ENCODE data around the gene MAP4K1.

The MAP4K1 gene

DNA sequence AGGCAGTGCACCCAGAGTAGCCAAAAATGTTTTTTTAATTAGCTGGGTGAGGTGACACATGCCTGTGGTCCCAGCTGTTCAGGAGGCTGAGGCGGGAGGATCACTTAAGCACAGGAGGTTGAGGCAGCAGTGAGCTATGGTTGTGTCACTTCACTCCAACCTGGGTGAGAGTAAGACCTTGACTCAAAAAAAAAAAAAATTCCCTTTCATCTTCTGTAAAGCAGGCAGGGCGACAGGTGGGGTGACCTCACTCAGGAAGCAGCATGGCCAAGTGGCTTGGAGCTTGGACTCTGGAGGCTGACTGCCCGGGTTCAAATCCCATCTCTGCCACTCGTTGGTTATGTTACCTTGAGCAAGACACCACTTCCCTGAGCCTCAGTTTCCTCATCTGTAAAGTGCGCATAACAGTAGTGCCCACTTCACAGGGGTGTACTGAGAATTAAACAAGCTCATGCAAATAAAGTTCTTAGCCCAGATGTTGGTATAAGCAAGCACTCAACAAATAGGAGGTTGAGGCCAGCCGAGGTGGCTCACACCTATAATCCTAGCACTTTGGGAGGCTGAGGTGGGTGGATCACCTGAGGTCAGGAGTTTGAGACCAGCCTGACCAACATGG is 48.3 kb downstream of the MAP4K1 start:
- no peak for TF ChIP-seq CTCF (IDR thresholded peaks at IDR 0.05; ENCODE audit: insufficient read depth, low read depth, low read length, missing control alignments)
- H3K4me3 ChIP-seq (ENCODE audit: low read depth, low read length), result no peak overlapping the region
- DNase-seq (ENCODE audit: low read depth), result peak; percentile 58

GRCh38 chr19:38565691-38566105 is 52.1 kb downstream of the MAP4K1 start:
- no peak for DNase-seq (ENCODE audit: low read depth)
- H3K4me3 ChIP-seq (ENCODE audit: low read depth, low read length), result peak overlapping the region; percentile 2; the same call in 1 of the 2 replicates

GRCh38 chr19:38564981-38565690 is 52.6 kb downstream of the MAP4K1 start:
- peak; percentile 62 for DNase-seq (ENCODE audit: low read depth)
- TF ChIP-seq CTCF (IDR thresholded peaks at IDR 0.05; ENCODE audit: insufficient read depth, low read depth, low read length, missing control alignments), result no peak
- peak overlapping the region; percentile 36 for H3K4me3 ChIP-seq (ENCODE audit: low read depth, low read length)

More at GRCh38 chr19:38565691-38566105, 52.1 kb downstream of the MAP4K1 start:
- no peak for TF ChIP-seq CTCF (IDR thresholded peaks at IDR 0.05; ENCODE audit: insufficient read depth, low read depth, low read length, missing control alignments)

GRCh38 chr19:38563475-38563874 is 54.3 kb downstream of the MAP4K1 start:
- H3K4me3 ChIP-seq (ENCODE audit: low read depth, low read length), result no peak overlapping the region
- DNase-seq (ENCODE audit: low read depth), result no peak
- TF ChIP-seq CTCF (IDR thresholded peaks at IDR 0.05; ENCODE audit: insufficient read depth, low read depth, low read length, missing control alignments), result no peak

DNA sequence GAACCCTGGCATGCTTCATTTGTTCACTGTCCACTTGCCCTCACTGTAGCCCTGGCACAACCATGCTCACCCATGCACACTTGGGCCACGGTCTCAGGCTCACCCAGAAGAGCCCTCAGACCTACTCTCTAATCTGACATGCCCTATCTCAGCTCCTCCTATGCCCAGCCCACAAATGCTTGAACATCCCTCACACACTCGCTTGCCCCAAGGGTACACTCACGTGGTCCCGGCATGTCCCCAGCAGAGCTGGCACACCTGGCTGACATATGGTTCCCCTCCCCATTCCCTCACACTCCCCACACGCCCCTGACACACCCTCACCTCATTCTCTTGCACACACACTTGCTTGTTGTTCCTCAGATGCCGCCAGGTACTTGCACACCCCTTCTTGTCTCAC is 55.7 kb downstream of the MAP4K1 start:
- no peak overlapping the region for H3K4me3 ChIP-seq (ENCODE audit: low read depth, low read length)
- no peak for TF ChIP-seq CTCF (IDR thresholded peaks at IDR 0.05; ENCODE audit: insufficient read depth, low read depth, low read length, missing control alignments)
- DNase-seq (ENCODE audit: low read depth), result no peak

DNA sequence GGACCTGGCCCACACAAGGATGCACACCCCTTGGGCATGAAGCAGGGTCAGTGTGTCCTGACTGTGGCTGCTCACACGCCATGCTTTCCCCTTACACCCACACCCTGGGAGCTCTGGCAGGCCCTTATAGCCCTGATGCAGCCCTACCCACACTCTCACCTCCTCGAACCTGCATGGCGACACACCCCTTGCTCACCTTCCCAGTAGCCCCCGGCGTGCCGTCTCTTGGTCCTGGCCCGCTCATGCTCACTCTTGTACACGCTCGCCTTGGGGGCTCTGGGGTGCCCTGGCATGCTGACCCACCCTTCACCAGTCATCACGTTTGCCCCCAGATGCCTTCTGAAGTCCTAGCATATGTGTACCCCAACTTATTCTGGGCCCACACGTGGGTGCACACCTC is 56.1 kb downstream of the MAP4K1 start:
- no peak overlapping the region for H3K4me3 ChIP-seq (ENCODE audit: low read depth, low read length)
- no peak for DNase-seq (ENCODE audit: low read depth)
- no peak for TF ChIP-seq CTCF (IDR thresholded peaks at IDR 0.05; ENCODE audit: insufficient read depth, low read depth, low read length, missing control alignments)

Data from GM12865 (cell line).